GM21360 (cell line): ENCODE results near the gene RAB11FIP4.

Experiments used
- ATAC-seq: cut with Tn5 transposase; IDR thresholded peaks from one replicate; pipeline ENCODE4 v1.9.1; 2021; ENCODE audit warnings: mild to moderate bottlenecking, moderate library complexity; ENCODE audit not compliant: unreplicated experiment

Gene RAB11FIP4

GRCh38 chr17:31404028-31404949, 12.8 kb downstream of the RAB11FIP4 start:
- no peak for ATAC-seq

- no peak for ATAC-seq
Observed at GRCh38 chr17:31405890-31406371, 14.5 kb downstream of the RAB11FIP4 start.

- ATAC-seq, result no peak
Observed at GRCh38 chr17:31408586-31408985, 17.1 kb downstream of the RAB11FIP4 start.

GRCh38 chr17:31411707-31412285, 20.3 kb downstream of the RAB11FIP4 start:
- no peak for ATAC-seq

- no peak for ATAC-seq
Observed at GRCh38 chr17:31412511-31412910, 21.0 kb downstream of the RAB11FIP4 start.

GRCh38 chr17:31413081-31413799, 21.8 kb downstream of the RAB11FIP4 start:
- no peak for ATAC-seq

- no peak for ATAC-seq
Observed at GRCh38 chr17:31413874-31414549, 22.5 kb downstream of the RAB11FIP4 start.

GRCh38 chr17:31414550-31414918, 23.1 kb downstream of the RAB11FIP4 start:
- ATAC-seq, result no peak

- no peak for ATAC-seq
Observed at GRCh38 chr17:31415004-31415454, 23.6 kb downstream of the RAB11FIP4 start.

- ATAC-seq, result no peak
Observed at GRCh38 chr17:31415640-31416502, 24.4 kb downstream of the RAB11FIP4 start.

GRCh38 chr17:31416503-31416923, 25.0 kb downstream of the RAB11FIP4 start:
- no peak for ATAC-seq

- ATAC-seq, result no peak
Observed at GRCh38 chr17:31417051-31417792, 25.7 kb downstream of the RAB11FIP4 start.

- no peak for ATAC-seq
Observed at GRCh38 chr17:31418773-31419350, 27.4 kb downstream of the RAB11FIP4 start.

GRCh38 chr17:31422443-31422842, 31.0 kb downstream of the RAB11FIP4 start:
- no peak for ATAC-seq

- ATAC-seq, result no peak
Observed at GRCh38 chr17:31424944-31425281, 33.4 kb downstream of the RAB11FIP4 start.

- ATAC-seq, result no peak
Observed at GRCh38 chr17:31425282-31426040, 34.0 kb downstream of the RAB11FIP4 start.

GRCh38 chr17:31427684-31428083, 36.2 kb downstream of the RAB11FIP4 start:
- ATAC-seq, result no peak

- no peak for ATAC-seq
Observed at GRCh38 chr17:31428111-31428510, 36.6 kb downstream of the RAB11FIP4 start.
